WI38 (cell line): ENCODE measurements around the gene CACNA1D.

Experiments
- H3K4me3 ChIP-seq: 2 replicates; pipeline ENCODE4 v1.5.1; 2011; ENCODE audit warnings: low read depth, mild to moderate bottlenecking, control low read depth, low read length
- TF ChIP-seq, protein P1 (sequence below): IDR thresholded peaks from 2 replicates; pipeline ENCODE4 v1.5.1; 2012; ENCODE audit warnings: low read depth, mild to moderate bottlenecking, control low read depth, low read length

Gene CACNA1D

DNA sequence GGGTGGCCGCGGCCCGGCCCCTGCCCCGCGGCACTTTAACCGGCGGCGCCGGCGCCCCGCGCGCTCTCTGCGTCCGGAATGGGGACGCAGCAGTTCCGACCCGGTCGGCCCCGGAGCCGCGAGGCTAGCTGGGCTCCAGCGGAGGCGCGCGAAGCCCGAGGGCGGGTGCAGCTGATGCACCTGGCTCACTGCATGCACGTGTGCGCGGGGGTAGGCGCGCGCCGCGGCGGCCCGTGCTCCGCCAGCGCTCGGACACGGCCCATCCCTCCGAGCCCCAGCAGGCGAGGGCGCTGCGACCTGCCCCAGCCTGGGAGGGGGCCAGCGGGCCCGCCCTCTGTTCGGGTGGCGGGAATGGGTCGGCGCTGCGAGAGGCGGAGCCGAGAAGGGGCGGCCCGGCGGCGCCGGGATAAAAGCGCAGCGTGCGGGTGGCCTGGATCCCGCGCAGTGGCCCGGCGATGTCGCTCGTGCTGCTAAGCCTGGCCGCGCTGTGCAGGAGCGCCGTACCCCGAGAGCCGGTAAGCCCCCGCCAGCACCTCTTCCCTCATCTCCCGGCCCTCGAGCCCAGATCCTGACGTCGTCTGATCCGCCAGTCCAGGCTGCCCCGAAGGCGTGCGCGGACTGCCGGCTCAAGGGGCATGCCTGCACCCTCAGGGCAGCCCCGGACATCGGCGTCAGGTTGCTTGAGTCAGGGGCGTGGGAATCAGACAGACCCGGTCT lies 351.9 kb downstream of the CACNA1D start, which contains the start of the genes CHDH and IL17RB:
TSS of gene CHDH (minus strand) at position 286 of the 717 bp plus-strand sequence. CDS start 22,411 bp downstream, outside the sequence.
TSS of gene IL17RB (plus strand) at position 435 of the 717 bp plus-strand sequence. CDS start at position 456, 21 bp downstream.
- TF ChIP-seq, protein P1, sequence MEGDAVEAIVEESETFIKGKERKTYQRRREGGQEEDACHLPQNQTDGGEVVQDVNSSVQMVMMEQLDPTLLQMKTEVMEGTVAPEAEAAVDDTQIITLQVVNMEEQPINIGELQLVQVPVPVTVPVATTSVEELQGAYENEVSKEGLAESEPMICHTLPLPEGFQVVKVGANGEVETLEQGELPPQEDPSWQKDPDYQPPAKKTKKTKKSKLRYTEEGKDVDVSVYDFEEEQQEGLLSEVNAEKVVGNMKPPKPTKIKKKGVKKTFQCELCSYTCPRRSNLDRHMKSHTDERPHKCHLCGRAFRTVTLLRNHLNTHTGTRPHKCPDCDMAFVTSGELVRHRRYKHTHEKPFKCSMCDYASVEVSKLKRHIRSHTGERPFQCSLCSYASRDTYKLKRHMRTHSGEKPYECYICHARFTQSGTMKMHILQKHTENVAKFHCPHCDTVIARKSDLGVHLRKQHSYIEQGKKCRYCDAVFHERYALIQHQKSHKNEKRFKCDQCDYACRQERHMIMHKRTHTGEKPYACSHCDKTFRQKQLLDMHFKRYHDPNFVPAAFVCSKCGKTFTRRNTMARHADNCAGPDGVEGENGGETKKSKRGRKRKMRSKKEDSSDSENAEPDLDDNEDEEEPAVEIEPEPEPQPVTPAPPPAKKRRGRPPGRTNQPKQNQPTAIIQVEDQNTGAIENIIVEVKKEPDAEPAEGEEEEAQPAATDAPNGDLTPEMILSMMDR, result no peak
- H3K4me3 ChIP-seq, result peak within 1 kb of the TSS; percentile 52

- TF ChIP-seq, protein P1, result no peak
- no peak overlapping the region for H3K4me3 ChIP-seq
Observed at GRCh38 chr3:53846851-53847155, 352.4 kb downstream of the CACNA1D start.

GRCh38 chr3:53849916-53850315 lies 355.5 kb downstream of the CACNA1D start:
- TF ChIP-seq, protein P1, result no peak
- no peak overlapping the region for H3K4me3 ChIP-seq

DNA sequence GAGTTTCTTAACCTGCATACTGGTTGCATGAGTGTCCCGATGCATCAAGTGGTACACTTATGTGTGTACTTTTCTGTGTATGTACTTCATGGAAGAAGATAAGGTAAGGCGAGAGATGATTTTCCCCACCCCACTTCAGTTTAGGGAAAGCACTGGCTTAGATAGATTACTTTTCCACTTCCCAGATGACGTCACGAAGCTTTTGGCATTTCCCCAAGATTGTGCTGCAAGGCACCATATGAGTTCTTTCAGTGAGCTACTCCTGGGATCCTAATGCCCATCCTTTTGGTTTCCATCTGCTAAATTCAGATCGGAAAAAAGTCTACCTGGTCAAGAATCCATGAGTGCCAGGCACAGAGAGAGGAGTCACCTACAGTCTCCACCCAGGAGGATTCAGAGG lies 356.5 kb downstream of the CACNA1D start:
- TF ChIP-seq, protein P1, result no peak
- H3K4me3 ChIP-seq, result no peak overlapping the region

- TF ChIP-seq, protein P1, result no peak
Observed at GRCh38 chr3:53856964-53857363, 362.6 kb downstream of the CACNA1D start.

DNA sequence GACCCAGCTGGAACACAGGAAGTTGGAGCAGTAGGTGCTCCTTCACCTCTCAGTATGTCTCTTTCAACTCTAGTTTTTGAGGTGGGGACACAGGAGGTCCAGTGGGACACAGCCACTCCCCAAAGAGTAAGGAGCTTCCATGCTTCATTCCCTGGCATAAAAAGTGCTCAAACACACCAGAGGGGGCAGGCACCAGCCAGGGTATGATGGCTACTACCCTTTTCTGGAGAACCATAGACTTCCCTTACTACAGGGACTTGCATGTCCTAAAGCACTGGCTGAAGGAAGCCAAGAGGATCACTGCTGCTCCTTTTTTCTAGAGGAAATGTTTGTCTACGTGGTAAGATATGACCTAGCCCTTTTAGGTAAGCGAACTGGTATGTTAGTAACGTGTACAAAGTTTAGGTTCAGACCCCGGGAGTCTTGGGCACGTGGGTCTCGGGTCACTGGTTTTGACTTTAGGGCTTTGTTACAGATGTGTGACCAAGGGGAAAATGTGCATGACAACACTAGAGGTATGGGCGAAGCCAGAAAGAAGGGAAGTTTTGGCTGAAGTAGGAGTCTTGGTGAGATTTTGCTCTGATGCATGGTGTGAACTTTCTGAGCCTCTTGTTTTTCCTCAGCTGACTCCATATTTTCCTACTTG lies 363.8 kb downstream of the CACNA1D start:
- TF ChIP-seq, protein P1, result no peak
- H3K4me3 ChIP-seq, result no peak overlapping the region

More at GRCh38 chr3:53856964-53857363, 362.6 kb downstream of the CACNA1D start:
- H3K4me3 ChIP-seq, result no peak overlapping the region

- TF ChIP-seq, protein P1, result no peak
Observed at GRCh38 chr3:53859178-53859577, 364.8 kb downstream of the CACNA1D start.

More at GRCh38 chr3:53859178-53859577, 364.8 kb downstream of the CACNA1D start:
- no peak overlapping the region for H3K4me3 ChIP-seq
